HG03039 (cell line): ENCODE results near the gene SLC18A2.
"Not testable (repeated sequence)": the region's sequence is repeated elsewhere in the genome, so short reads cannot be mapped to it uniquely, and the experiment has no call there.

Experiments used
- ATAC-seq: cut with Tn5 transposase; IDR thresholded peaks from one replicate; pipeline ENCODE4 v1.9.1; 2021; ENCODE audit warnings: mild to moderate bottlenecking, moderate library complexity; ENCODE audit not compliant: unreplicated experiment

The SLC18A2 gene

GRCh38 chr10:117240621-117241529, at the start of gene SLC18A2:
Gene SLC18A2, plus strand, starts transcription at chr10:117241114. Its CDS starts 580 bp downstream, at chr10:117241694.
- no peak for ATAC-seq

- ATAC-seq, result no peak
These were observed 43.7 kb upstream of the SLC18A2 start, which contains the start of gene KCNK18 for GRCh38 chr10:117197189-117197588. Gene KCNK18, plus strand, starts transcription at chr10:117197489. Its CDS starts 0 bp downstream, at chr10:117197489.

- ATAC-seq, result no peak
These were observed 42.8 kb upstream of the SLC18A2 start for GRCh38 chr10:117198088-117198487.

GRCh38 chr10:117201826-117202225, 39.1 kb upstream of the SLC18A2 start:
- no peak for ATAC-seq

- no peak for ATAC-seq
These were observed 36.6 kb upstream of the SLC18A2 start for GRCh38 chr10:117204316-117204715.

- ATAC-seq, result no peak
These were observed 28.7 kb upstream of the SLC18A2 start for GRCh38 chr10:117212176-117212575.

- ATAC-seq, result no peak
These were observed 26.5 kb upstream of the SLC18A2 start for GRCh38 chr10:117214401-117214800.

- ATAC-seq, result no peak
These were observed 25.8 kb upstream of the SLC18A2 start for GRCh38 chr10:117215079-117215478.

- ATAC-seq, result no peak
These were observed 24.9 kb upstream of the SLC18A2 start for GRCh38 chr10:117216028-117216427.

GRCh38 chr10:117216611-117217195, 24.2 kb upstream of the SLC18A2 start:
- ATAC-seq, result peak; percentile 81

- ATAC-seq, result no peak
These were observed 23.6 kb upstream of the SLC18A2 start for GRCh38 chr10:117217196-117217761.

GRCh38 chr10:117218654-117219053, 22.3 kb upstream of the SLC18A2 start:
- ATAC-seq, result no peak

- no peak for ATAC-seq
These were observed 19.7 kb upstream of the SLC18A2 start for GRCh38 chr10:117221156-117221711.

GRCh38 chr10:117222552-117222951, 18.4 kb upstream of the SLC18A2 start:
- no peak for ATAC-seq

GRCh38 chr10:117222976-117223692, 17.8 kb upstream of the SLC18A2 start:
- ATAC-seq, result no peak

- no peak for ATAC-seq
These were observed 17.1 kb upstream of the SLC18A2 start for GRCh38 chr10:117223693-117224430.

GRCh38 chr10:117224881-117225280, 16.0 kb upstream of the SLC18A2 start:
- ATAC-seq, result no peak

- ATAC-seq, result no peak
These were observed 14.0 kb upstream of the SLC18A2 start for GRCh38 chr10:117226813-117227451.

- no peak for ATAC-seq
These were observed 12.7 kb upstream of the SLC18A2 start for GRCh38 chr10:117228210-117228609.

GRCh38 chr10:117230107-117230506, 10.8 kb upstream of the SLC18A2 start:
- ATAC-seq, result not testable (repeated sequence)
